GM18526 (cell line): ENCODE data around the gene CARD14.

ENCODE experiments used
- POLR2A ChIP-seq: IDR thresholded peaks from 3 replicates; pipeline ENCODE4 v1.6.1; 2011; ENCODE audit not compliant: insufficient read length; ENCODE audit errors: extremely low read depth

The CARD14 gene

GRCh38 chr17:80257716-80258213 lies 87.9 kb downstream of the CARD14 start:
- TF ChIP-seq POLR2A = no peak
